H9 (cell line): ENCODE data around the gene PLA2G4D. TPM values are rescaled to one million over a fixed set of nuclear protein-coding genes. Genes with fewer than 3 reads are reported as not detected.

Source experiments
- DNase-seq: peaks from one replicate; pipeline ENCODE4 v3.0.0-alpha.2; 2017
- H2AFZ ChIP-seq: one replicate; pipeline ENCODE4 v1.6.1; 2013; ENCODE audit warnings: mild to moderate bottlenecking, low read length, control low read depth, moderate library complexity
- H2AK5ac ChIP-seq: 2 replicates; pipeline ENCODE4 v1.6.1; 2013; ENCODE audit warnings: low read length, control low read depth, mixed read lengths; ENCODE audit not compliant: insufficient read length
- H2BK120ac ChIP-seq: one replicate; pipeline ENCODE4 v1.6.1; 2013; ENCODE audit warnings: low read depth, mild to moderate bottlenecking, low read length, control low read depth, inconsistent platforms; ENCODE audit not compliant: poor library complexity, severe bottlenecking
- H2BK12ac ChIP-seq: 2 replicates; pipeline ENCODE4 v1.6.1; 2013; ENCODE audit warnings: low read length, control low read depth, mixed read lengths, low read depth; ENCODE audit not compliant: insufficient read length
- H2BK15ac ChIP-seq: 2 replicates; pipeline ENCODE4 v1.6.1; 2013; ENCODE audit warnings: low read depth, low read length, control low read depth
- H2BK20ac ChIP-seq: one replicate; pipeline ENCODE4 v1.6.1; 2013; ENCODE audit warnings: low read depth, mild to moderate bottlenecking, low read length, control low read depth, inconsistent platforms; ENCODE audit not compliant: poor library complexity, severe bottlenecking
- H2BK5ac ChIP-seq: 2 replicates; pipeline ENCODE4 v1.6.1; 2013; ENCODE audit warnings: low read length, control low read depth, mixed read lengths; ENCODE audit not compliant: insufficient read length
- H3K14ac ChIP-seq: 2 replicates; pipeline ENCODE4 v1.6.1; 2013; ENCODE audit warnings: low read length, control low read depth; ENCODE audit not compliant: insufficient read depth
- H3K18ac ChIP-seq: 2 replicates; pipeline ENCODE4 v1.6.1; 2013; ENCODE audit warnings: low read depth, mild to moderate bottlenecking, mixed read lengths, low read length, control low read depth; ENCODE audit not compliant: insufficient read length
- H3K23ac ChIP-seq: 2 replicates; pipeline ENCODE4 v1.6.1; 2013; ENCODE audit warnings: low read length, control low read depth, mixed read lengths, low read depth; ENCODE audit not compliant: insufficient read length
- H3K23me2 ChIP-seq: 2 replicates; pipeline ENCODE4 v1.6.1; 2013; ENCODE audit warnings: low read depth, mild to moderate bottlenecking, mixed read lengths, low read length, control low read depth; ENCODE audit not compliant: insufficient read length, poor library complexity, severe bottlenecking
- H3K27ac ChIP-seq: 2 replicates; pipeline ENCODE4 v1.5.1; 2013; ENCODE audit warnings: low read length, control low read depth, mixed read lengths, low read depth; ENCODE audit not compliant: insufficient read length
- H3K27me3 ChIP-seq: 2 replicates; pipeline ENCODE4 v1.6.1; 2013; ENCODE audit warnings: low read length, control low read depth, inconsistent platforms; ENCODE audit not compliant: insufficient read depth
- H3K4ac ChIP-seq: 2 replicates; pipeline ENCODE4 v1.6.1; 2013; ENCODE audit warnings: low read depth, mild to moderate bottlenecking, control low read depth, inconsistent platforms, low read length, moderate library complexity
- H3K4me1 ChIP-seq: 2 replicates; pipeline ENCODE4 v1.6.1; 2013; ENCODE audit warnings: low read length, control low read depth, inconsistent platforms; ENCODE audit not compliant: insufficient read depth
- H3K4me2 ChIP-seq: 2 replicates; pipeline ENCODE4 v1.6.1; 2013; ENCODE audit warnings: low read length, control low read depth, mixed read lengths; ENCODE audit not compliant: insufficient read length, insufficient read depth
- H3K56ac ChIP-seq: 2 replicates; pipeline ENCODE4 v1.6.1; 2013; ENCODE audit warnings: low read depth, mild to moderate bottlenecking, mixed read lengths, low read length, control low read depth; ENCODE audit not compliant: insufficient read length
- H3K79me1 ChIP-seq: 2 replicates; pipeline ENCODE4 v1.6.1; 2013; ENCODE audit warnings: low read depth, mild to moderate bottlenecking, moderate library complexity, low read length, control low read depth, inconsistent platforms; ENCODE audit not compliant: insufficient read depth, poor library complexity, severe bottlenecking
- H3K79me2 ChIP-seq: 2 replicates; pipeline ENCODE4 v1.6.1; 2013; ENCODE audit warnings: low read length, control low read depth, inconsistent platforms; ENCODE audit not compliant: insufficient read depth
- H3K9ac ChIP-seq: 2 replicates; pipeline ENCODE4 v1.6.1; 2013; ENCODE audit warnings: low read length, control low read depth, mixed read lengths; ENCODE audit not compliant: insufficient read length; ENCODE audit errors: extremely low read depth
- H3K9me3 ChIP-seq: one replicate; pipeline ENCODE4 v1.6.1; 2013; ENCODE audit warnings: low read depth, low read length, inconsistent platforms; ENCODE audit not compliant: control insufficient read depth
- H3T11ph ChIP-seq: one replicate; pipeline ENCODE4 v1.6.1; 2013; ENCODE audit warnings: mild to moderate bottlenecking, low read length, control low read depth, inconsistent platforms
- H4K20me1 ChIP-seq: one replicate; pipeline ENCODE4 v1.6.1; 2013; ENCODE audit not compliant: control insufficient read depth, insufficient read length, insufficient read depth
- H4K5ac ChIP-seq: 2 replicates; pipeline ENCODE4 v1.6.1; 2013; ENCODE audit warnings: low read depth, mild to moderate bottlenecking, mixed read lengths, low read length, control low read depth; ENCODE audit not compliant: insufficient read length
- H4K8ac ChIP-seq: replicated peaks from 2 replicates; pipeline ENCODE4 v1.6.1; 2013; ENCODE audit warnings: low read length, control low read depth, mixed read lengths, low read depth; ENCODE audit not compliant: insufficient read length
- H4K91ac ChIP-seq: 2 replicates; pipeline ENCODE4 v1.6.1; 2013; ENCODE audit warnings: low read depth, mild to moderate bottlenecking, moderate library complexity, mixed read lengths, low read length, control low read depth; ENCODE audit not compliant: insufficient read length
- H3K27ac Mint-ChIP-seq, 3 experiments: 2 replicates in 2 of 3; 3 replicates in 1 of 3; pipeline ENCODE4 v1.8.0; 2020 to 2021; ENCODE audit warnings: mixed read lengths in 3 of 3, mild to moderate bottlenecking in 1 of 3, moderate library complexity in 1 of 3
- H3K27me3 Mint-ChIP-seq: 2 replicates; pipeline ENCODE4 v1.8.0; 2021; ENCODE audit warnings: low read depth, mild to moderate bottlenecking, moderate library complexity, mixed read lengths
- H3K36me3 Mint-ChIP-seq, 3 experiments: 2 replicates in 2 of 3; 3 replicates in 1 of 3; pipeline ENCODE4 v1.8.0; 2020 to 2021; ENCODE audit warnings: low read depth in 3 of 3, mixed read lengths in 3 of 3; ENCODE audit not compliant: insufficient read depth in 1 of 3
- H3K4me1 Mint-ChIP-seq, 2 experiments: 2 replicates each; pipeline ENCODE4 v1.8.0; 2020; ENCODE audit warnings: mixed read lengths in 2 of 2
- H3K4me3 Mint-ChIP-seq, 2 experiments: 2 replicates in 1 of 2; 3 replicates in 1 of 2; pipeline ENCODE4 v1.8.0; 2020 to 2021; ENCODE audit warnings: mild to moderate bottlenecking in 2 of 2, mixed read lengths in 2 of 2, moderate library complexity in 1 of 2
- H3K9me3 Mint-ChIP-seq, 2 experiments: 2 replicates in 1 of 2; 3 replicates in 1 of 2; pipeline ENCODE4 v1.8.0; 2020; ENCODE audit warnings: mild to moderate bottlenecking in 2 of 2, mixed read lengths in 2 of 2, moderate library complexity in 1 of 2
- WGBS: extraction: QIAGEN DNeasy Blood & Tissue Kit; methylation state at CpG from one replicate; pipeline ENCODE4 v1.1.7; 2013; ENCODE audit warnings: missing lambda C conversion rate, low lambda C conversion rate, mixed read lengths; ENCODE audit not compliant: insufficient read length; ENCODE audit errors: extremely low coverage; 5-methylcytosine and 5-hydroxymethylcytosine counted together
- total RNA-seq: library from RNA; stranded (reverse); gene quantifications from 2 replicates; pipeline ENCODE4 v1.2.1, GENCODE V29; 2021
- TF ChIP-seq, protein P1 (sequence below): fragments of 200-600 bp; sonication (generic); conservative IDR thresholded peaks from 3 replicates; pipeline ENCODE4 v1.8.0; 2021; ENCODE audit warnings: antibody characterized with exemption, mild to moderate bottlenecking

The PLA2G4D gene
- total RNA-seq, 1 experiment from 2014 or later, result 0.33 TPM

DNA sequence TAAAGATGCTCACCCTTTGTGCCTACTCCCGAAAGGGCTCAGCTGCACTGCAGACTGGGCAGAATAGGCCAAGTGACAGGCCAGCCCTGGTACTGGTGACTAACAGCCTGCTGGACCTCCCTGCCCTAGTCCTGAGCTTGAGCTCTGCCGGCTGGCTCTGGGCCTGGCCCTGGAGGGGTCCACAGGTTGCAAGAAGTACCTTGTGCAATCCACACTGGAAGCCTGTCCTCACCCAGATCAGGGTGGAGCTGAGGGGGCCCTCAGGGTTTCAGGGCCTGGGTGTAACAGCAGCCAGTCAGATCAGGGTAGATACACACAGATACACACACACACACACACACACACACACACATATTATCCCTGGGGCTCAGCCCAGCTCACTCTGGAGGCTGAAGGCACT is 27.3 kb upstream of the PLA2G4D start:
- H3K79me2 ChIP-seq, result no peaks in the 10 kb centered on the region
- Mint-ChIP-seq H3K4me3 (no peak overlapping the region), H3K27ac (no peak overlapping the region), H3K9me3 (peaks cover 3 to 4% of the 10 kb centered on the region in 2 experiments; a peak in 3 of 5 replicates), H3K36me3 (no peaks in the 10 kb centered on the region), H3K4me1 (peaks cover 12 to 13% of the 10 kb centered on the region in 2 experiments), H3K27me3 (no peaks in the 10 kb centered on the region; the same call in none of the 2 replicates)
- no peak overlapping the region for H3K56ac ChIP-seq
- no peaks in the 10 kb centered on the region for H4K20me1 ChIP-seq
- no peak overlapping the region for H3K4ac ChIP-seq
- no peaks in the 10 kb centered on the region for H3K23me2 ChIP-seq
- H2BK12ac ChIP-seq, result no peak overlapping the region
- H3K4me2 ChIP-seq, result no peak overlapping the region
- H3K79me1 ChIP-seq, result no peaks in the 10 kb centered on the region
- no CpG with 5 or more reads among the region's 2 CpGs for WGBS
- H2AFZ ChIP-seq, result no peak overlapping the region
- no peak overlapping the region for H4K8ac ChIP-seq
- no peak overlapping the region for H2BK120ac ChIP-seq
- H3K18ac ChIP-seq, result no peak overlapping the region
- no peak overlapping the region for H3T11ph ChIP-seq
- no peaks in the 10 kb centered on the region for H3K4me1 ChIP-seq
- H4K5ac ChIP-seq, result no peak overlapping the region
- no peaks in the 10 kb centered on the region for H3K9me3 ChIP-seq
- H3K14ac ChIP-seq, result no peak overlapping the region
- TF ChIP-seq, protein P1, sequence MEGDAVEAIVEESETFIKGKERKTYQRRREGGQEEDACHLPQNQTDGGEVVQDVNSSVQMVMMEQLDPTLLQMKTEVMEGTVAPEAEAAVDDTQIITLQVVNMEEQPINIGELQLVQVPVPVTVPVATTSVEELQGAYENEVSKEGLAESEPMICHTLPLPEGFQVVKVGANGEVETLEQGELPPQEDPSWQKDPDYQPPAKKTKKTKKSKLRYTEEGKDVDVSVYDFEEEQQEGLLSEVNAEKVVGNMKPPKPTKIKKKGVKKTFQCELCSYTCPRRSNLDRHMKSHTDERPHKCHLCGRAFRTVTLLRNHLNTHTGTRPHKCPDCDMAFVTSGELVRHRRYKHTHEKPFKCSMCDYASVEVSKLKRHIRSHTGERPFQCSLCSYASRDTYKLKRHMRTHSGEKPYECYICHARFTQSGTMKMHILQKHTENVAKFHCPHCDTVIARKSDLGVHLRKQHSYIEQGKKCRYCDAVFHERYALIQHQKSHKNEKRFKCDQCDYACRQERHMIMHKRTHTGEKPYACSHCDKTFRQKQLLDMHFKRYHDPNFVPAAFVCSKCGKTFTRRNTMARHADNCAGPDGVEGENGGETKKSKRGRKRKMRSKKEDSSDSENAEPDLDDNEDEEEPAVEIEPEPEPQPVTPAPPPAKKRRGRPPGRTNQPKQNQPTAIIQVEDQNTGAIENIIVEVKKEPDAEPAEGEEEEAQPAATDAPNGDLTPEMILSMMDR, result no peak
- H3K27me3 ChIP-seq, result no peaks in the 10 kb centered on the region
- no peak overlapping the region for H2BK15ac ChIP-seq
- no peak for DNase-seq
- H3K9ac ChIP-seq, result no peak overlapping the region
- H3K27ac ChIP-seq, result no peak overlapping the region
- no peak overlapping the region for H2BK20ac ChIP-seq
- no peak overlapping the region for H4K91ac ChIP-seq
- no peak overlapping the region for H3K23ac ChIP-seq
- H2AK5ac ChIP-seq, result no peak overlapping the region
- H2BK5ac ChIP-seq, result no peak overlapping the region
